ENCODE measurements around the gene CDH13.

Gene CDH13

GRCh38 chr16:82653550-82654511, 27.1 kb downstream of the CDH13 start:
- no peak for FAIRE-seq

GRCh38 chr16:82655072-82655714, 28.4 kb downstream of the CDH13 start:
- no peak for FAIRE-seq

- no peak for FAIRE-seq
Measured at GRCh38 chr16:82655720-82656490, 29.1 kb downstream of the CDH13 start.

DNA sequence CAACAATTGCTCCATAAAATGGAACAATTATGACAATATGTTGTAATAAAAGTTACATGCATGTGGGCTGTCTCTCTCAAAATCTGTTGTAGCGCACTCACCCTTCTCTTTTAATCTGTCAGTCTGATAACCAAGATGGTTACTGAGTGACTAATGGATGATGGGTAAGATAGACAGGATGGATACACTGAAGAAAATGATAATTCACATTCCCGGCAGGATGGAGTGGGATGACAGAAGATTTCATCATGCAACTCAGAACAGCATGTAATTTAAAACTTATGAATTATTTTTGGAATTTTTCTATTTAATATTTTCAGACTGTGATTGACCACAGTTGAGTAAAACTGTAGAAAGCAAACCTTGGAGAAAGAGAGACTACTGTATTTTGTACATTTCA, 30.5 kb downstream of the CDH13 start:
- no peak for FAIRE-seq

DNA sequence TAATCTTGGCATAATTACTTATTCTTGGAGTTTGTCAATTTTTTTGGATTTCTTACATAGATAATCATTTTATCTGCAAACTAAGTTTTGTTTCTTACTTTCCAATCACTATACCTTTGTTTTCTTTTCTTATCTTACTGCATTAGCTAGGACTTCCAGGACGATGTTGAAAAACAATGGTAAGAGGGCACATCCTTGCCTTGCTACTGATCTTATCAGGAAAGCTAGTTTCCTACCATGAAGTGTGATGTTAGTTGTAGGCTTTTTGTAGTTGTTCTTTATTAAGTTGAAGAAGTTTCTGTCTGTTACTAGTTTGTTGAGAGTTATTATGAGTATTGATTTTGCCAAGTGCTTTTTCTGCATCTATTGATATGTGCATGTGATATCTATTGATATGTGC, 31.0 kb downstream of the CDH13 start:
- FAIRE-seq = no peak

DNA sequence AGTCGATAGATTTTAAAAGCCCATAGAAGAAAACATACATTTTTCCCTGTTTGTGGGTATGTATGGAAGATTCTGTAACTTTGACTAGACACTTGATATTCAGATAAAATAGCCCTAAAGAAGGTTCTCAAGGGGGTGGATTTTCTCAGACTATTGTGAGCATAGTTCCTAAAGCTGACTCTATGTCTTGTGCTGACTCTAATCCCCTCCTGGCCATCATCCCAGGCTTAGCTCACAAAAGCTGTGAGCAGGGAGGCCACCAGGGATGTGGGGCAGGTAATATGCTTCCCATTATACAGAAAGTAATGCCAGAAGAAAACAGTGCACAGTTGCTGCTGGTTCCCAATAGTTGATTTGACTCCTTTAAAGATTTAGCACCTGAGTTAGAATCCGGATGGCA, 32.0 kb downstream of the CDH13 start:
- FAIRE-seq = no peak

GRCh38 chr16:82660075-82660645, 33.4 kb downstream of the CDH13 start:
- FAIRE-seq = no peak

GRCh38 chr16:82660966-82661365, 34.2 kb downstream of the CDH13 start:
- FAIRE-seq = no peak

GRCh38 chr16:82664181-82664580, 37.4 kb downstream of the CDH13 start:
- FAIRE-seq = no peak

GRCh38 chr16:82665025-82665424, 38.3 kb downstream of the CDH13 start:
- FAIRE-seq = no peak

DNA sequence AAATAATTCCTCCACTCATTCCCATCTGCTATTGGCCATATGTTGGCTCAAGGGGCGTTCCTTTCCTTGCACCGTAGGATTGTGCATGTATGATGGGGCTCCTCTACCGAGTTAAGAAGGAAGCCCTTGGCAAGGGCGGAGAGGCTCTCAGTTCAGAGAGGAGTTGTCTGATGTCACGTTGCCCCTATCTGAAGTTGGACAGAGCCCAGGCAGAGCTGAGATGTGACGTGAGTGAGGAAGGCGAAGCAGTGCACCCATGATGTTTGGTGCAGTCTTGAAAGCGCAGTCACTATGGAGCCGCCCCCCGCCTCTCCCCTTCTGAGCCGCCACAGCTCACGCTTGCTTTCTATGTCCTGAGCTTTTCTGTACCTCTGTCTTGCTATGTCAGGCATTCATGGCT, 40.7 kb downstream of the CDH13 start:
- FAIRE-seq = no peak

DNA sequence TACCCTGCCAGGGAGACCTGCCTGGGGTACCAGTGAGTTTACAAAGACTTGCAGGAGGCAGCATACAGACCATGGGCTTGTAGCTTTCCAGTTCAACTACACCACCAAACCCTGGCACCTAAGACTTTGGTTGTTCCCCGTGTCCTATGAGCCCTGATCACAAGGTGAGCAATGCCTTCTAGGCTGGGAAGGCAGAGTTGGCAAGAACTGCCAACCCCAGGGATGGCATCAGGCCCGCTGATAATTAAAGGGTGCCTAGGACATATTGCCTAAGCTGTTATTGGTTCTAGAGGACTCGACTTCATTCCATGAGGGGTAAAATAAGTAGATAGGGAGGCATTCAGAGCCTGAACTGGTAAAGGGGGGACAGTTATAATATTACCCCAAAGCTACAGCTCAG, 41.3 kb downstream of the CDH13 start:
- FAIRE-seq = no peak

DNA sequence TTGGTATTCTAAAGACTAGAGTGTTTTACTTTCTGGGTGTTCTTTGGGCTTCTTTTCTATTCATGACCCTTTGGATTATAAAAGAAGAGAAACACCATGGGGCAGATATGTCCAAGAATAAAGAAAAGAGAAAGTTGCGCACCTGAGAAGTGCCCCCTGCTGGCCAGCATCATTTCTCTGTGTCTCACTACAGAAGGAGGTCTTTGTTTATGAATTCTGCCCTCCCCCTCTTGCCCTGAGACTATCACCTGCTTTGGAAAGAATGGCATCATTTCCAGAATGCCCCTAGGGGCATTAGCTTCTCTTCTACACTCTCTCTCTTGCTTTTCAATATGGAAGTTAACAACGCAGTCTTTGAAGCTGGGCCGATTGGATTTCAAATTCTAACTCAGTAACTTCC, 45.0 kb downstream of the CDH13 start:
- FAIRE-seq = no peak

DNA sequence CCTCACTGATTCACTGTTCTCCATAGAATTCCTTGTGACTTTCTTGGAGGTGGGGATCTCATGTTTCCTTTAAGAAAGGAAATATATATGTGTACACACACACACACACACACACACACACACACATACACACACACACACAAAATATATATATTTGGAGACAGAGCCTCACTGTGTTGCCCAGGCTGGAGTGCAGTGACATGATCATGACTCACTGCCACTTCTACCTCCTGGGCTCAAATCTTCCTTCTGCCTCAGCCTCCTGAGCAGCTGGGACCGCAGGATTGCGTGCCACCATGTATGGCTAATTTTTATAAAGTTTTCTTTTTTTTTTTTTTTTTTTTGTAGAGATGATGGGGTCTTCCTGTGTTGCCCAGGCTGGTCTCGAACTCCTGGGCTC, 45.9 kb downstream of the CDH13 start:
- FAIRE-seq = no peak

DNA sequence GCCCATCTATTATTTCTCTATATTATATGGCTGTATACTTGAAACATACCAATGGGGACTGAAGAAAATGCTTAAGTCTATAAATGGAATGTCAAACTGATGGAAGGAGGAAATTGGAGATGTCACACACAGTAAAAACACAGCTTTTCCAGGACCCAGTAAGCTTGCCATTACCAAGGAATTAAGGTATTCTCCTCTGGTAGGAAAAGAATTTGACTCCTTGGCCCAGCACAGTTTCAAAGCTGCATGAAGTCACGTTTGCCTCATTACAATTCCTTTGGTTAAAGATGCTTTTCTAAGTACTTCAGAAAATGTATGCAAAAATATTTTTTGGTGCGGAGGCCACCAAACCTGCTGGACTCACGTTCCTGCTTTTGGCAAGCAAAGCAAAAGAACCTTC, 48.5 kb downstream of the CDH13 start:
- FAIRE-seq = no peak

GRCh38 chr16:82681592-82681991, 54.8 kb downstream of the CDH13 start:
- no peak for FAIRE-seq

- FAIRE-seq = no peak
Measured at GRCh38 chr16:82682767-82683166, 56.0 kb downstream of the CDH13 start.

DNA sequence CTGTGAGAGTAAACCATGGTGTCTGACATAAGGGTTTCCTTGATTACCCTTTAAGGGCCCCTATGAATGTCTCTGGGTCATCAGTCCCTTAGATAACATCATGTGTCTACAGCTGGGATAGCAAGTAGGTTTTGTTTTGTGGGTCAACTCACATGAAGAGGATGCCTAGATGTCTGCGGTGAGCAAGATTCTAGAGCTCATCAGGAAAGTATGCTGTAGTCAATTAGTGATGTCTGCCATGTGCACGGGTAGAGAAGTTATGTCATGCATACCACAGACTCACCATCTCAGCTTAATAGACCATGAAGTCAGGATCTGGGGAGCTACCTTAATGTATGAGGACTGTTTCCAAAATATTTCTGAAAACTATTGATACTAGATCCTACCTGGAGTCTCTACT, 57.5 kb downstream of the CDH13 start:
- no peak for FAIRE-seq

DNA sequence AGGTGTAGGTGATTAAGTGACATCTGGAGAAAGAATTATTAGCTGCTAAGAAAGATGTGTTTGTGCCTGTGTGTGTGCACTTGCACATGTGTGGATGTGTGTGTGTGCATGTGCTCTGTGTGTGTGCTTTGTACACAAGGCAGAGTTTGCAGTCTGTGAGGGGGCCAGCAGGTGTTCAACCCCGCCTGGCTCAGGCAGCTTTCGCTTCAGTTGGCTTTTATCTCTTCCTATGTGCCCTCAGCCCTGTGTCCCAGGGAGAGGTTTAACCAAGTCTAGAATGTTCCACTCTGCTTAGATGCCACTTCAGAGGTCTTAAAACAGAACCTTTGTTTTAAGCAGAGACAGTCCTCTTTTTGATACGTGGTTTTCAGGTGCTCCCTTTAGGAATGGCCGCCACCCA, 58.8 kb downstream of the CDH13 start:
- FAIRE-seq = no peak

DNA sequence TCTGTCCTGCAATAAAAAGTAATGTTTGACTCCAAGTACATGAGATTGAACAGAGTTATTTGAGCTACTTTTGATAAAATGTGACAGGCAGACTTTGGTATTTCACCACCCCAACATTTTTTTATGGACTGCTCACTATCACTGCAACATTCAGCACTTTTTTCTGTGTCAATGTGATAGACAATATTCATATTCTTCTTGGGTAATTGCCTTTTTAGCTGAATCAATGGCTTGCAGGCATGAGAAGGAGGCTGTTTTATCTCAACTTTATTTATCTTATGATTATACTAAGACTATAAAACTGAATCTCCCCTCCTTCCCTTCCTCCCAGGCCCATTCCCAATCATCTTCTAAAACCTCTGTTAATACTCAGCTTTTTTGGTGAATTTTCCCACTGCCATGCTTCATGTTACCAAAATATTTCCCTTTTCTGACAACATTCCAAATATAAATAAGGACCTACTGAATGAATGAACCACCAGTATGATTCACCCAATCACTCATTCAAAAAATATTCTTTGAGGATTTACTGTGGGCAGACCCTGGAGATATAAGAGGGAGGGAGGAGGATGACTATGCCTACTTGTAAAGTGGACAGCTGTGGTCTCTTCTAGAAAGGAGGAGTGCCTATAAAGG, 67.6 kb downstream of the CDH13 start:
- no peak for FAIRE-seq

DNA sequence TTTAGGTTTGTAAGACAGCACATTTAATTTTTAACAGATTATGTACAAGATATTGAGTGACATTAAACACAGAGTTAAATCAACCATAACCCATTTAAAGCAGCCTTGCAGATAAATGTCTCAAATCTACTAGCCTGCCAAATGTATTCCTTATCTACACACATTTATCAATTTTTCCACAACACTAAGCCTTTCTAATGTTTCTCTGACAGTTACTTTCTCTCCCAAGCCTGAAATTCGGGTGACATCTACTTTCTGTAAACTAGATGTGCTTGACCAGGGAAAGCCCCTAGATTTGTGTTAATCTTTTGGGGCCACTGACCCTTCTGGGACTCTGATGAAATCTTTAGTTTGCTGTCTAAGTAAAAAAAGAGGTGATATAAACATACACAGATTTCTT, 69.0 kb downstream of the CDH13 start:
- FAIRE-seq = no peak

GRCh38 chr16:82699260-82699659, 72.5 kb downstream of the CDH13 start:
- FAIRE-seq = no peak
